Heart right ventricle (tissue), 16 donors: Measurements from ENCODE around the gene SFTPB. TPM values are rescaled to one million over a fixed set of nuclear protein-coding genes. Genes with fewer than 3 reads are reported as not detected.
A peak's percentile ranks its signal among the peaks of the same experiment; 100 is the strongest.

Experiments
- ATAC-seq, 8 donors: fragments of 200-7000 bp; cut with Tn5 transposase; one replicate each; pipeline ENCODE4 v1.9.1; 2020; ENCODE audit warnings: mild to moderate bottlenecking in 8 of 8, moderate library complexity in 8 of 8, moderate number of reproducible peaks in 1 of 8
- DNase-seq, 2 donors: peaks; one replicate each; pipeline ENCODE4 v3.0.0-alpha.2; 2020
- H3K27ac ChIP-seq, 10 donors: fragments of 200-600 bp; sonication (generic) in 2 of 10; one replicate each; pipeline versions ENCODE4 v1.5.0 to v1.8.0; 2020 to 2022; ENCODE audit warnings: mild to moderate bottlenecking in 3 of 10
- H3K27me3 ChIP-seq, 7 donors: fragments of 200-600 bp; one replicate each; pipeline ENCODE4 v1.8.0; 2021 to 2022; ENCODE audit warnings: mild to moderate bottlenecking in 2 of 7
- H3K36me3 ChIP-seq, 9 donors: fragments of 200-600 bp; sonication (generic) in 1 of 9; one replicate each; pipeline versions ENCODE4 v1.5.0 to v1.8.0; 2020 to 2022; ENCODE audit warnings: mild to moderate bottlenecking in 2 of 9
- H3K4me1 ChIP-seq, 9 donors: fragments of 200-600 bp; sonication (generic) in 1 of 9; one replicate each; pipeline versions ENCODE4 v1.5.0 to v1.8.0; 2020 to 2022; ENCODE audit warnings: mild to moderate bottlenecking in 4 of 9
- H3K4me3 ChIP-seq, 10 donors: fragments of 200-600 bp; sonication (generic) in 2 of 10; one replicate each; pipeline versions ENCODE4 v1.5.0 to v1.8.0; 2020 to 2022; ENCODE audit warnings: mild to moderate bottlenecking in 7 of 10, moderate library complexity in 2 of 10
- H3K9me3 ChIP-seq, 11 donors: fragments of 200-600 bp in 10 of 11; sonication (generic) in 2 of 11; one replicate each; pipeline versions ENCODE4 v1.5.0 to v1.8.0; 2013 to 2022; ENCODE audit warnings: mild to moderate bottlenecking in 2 of 11, control low read depth in 1 of 11, moderate library complexity in 1 of 11
- WGBS, 2 donors: extraction: QIAGEN DNeasy Blood & Tissue Kit; methylation state at CpG; one replicate each; pipeline ENCODE4 v1.1.7; 2013; ENCODE audit warnings: inconsistent platforms in 1 of 2; 5-methylcytosine and 5-hydroxymethylcytosine counted together
- intact Hi-C, 10 donors: fragments of 100-400 bp; cut with DNase I; formaldehyde crosslinking; loops; one replicate each; pipeline versions ENCODE4 v1.11.1 to v1.14.2; 2022
- polyA plus RNA-seq, 2 donors: library from polyadenylated mRNA; stranded (reverse); fragments of 200-250 nt; gene quantifications; one replicate each; pipeline ENCODE4 v1.2.3, GENCODE V29; 2013
- total RNA-seq, 10 donors: library from RNA; stranded (reverse); fragmentation: NEBNext Ultra II Directional in 3 of 10; extraction: Animal tissue kit (Norgen Biotek cat#: 25700) in 3 of 10; gene quantifications; one replicate each; pipeline versions ENCODE4 v1.2.1 to v1.2.4, GENCODE V29; 2021 to 2023
- TF ChIP-seq, protein P1 (sequence below), 9 donors: fragments of 200-600 bp; sonication (generic) in 2 of 9; IDR thresholded peaks; one replicate each; pipeline versions ENCODE4 v1.5.0 to v1.8.0; 2021 to 2022; ENCODE audit warnings: antibody characterized with exemption in 9 of 9, mild to moderate bottlenecking in 5 of 9, moderate library complexity in 1 of 9
- donor health status: Arrhythmogenic right ventricular cardiomyopathy.
- donor health status: ischemic (EF 13 %, LVEDD 7.1; RV severe dilation, severe dysfunction).
- donor health status: healthy with polysubstance abuse.
- donor health status: DM: no; HTN: yes; CAD: no.
- donor health status: DM: no; HTN: no; CAD: no.
- donor health status: ischemic (EF 25% LVEDD 6.9; RV normal size, moderate dysfunction).
- donor health status: ischemic (EF 25% LVEDD 5.7; RV mildly dilated, moderate dysfunction).
- donor health status: healthy.
- donor health status: DM: yes; HTN: yes; CAD: no.
- donor health status: Ischemic cardiomyopathy.
- donor health status: ischemic (EF 35%, LVEDD 5.7; RV mildly dilated, moderate dysfunction).
- donor health status: nonischemic (EF 11% LVEDD 7.7; RV severe dilation, severe dysfunction).
- donor health status: DM: yes; HTN: yes; CAD: no.
- donor health status: PGD.
- donor health status: ischemic (EF 29% LVEDD 5.4; RV normal size, mild dysfunction).
- donor health status: nonischemic (EF 23%, LVEDD 6.1; RV moderate dilation, normal function).

Gene SFTPB
- total and polyA plus RNA-seq, 12 donors, result 0.62 to 1.2 TPM; not detected in 10

DNA sequence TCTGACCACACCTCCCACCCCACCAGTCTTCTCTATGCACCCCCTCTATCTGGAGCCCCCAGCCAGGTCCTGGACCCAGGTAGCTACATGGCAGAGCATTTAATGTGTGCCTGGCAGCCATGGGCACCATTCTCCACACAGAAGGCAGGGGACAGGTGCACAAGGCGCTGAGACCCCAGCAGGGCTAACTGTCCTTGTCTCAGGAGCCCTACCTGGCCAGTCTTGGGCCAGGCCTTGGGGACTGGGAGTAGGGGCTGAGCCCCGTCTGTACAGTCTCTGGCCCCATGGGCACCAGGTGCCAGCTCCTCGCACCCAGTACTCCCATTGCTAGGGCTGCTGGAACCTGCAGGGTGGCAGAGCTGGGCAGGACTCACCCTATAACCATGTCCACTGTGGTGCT, 29.1 kb upstream of the SFTPB start:
- TF ChIP-seq, protein P1, sequence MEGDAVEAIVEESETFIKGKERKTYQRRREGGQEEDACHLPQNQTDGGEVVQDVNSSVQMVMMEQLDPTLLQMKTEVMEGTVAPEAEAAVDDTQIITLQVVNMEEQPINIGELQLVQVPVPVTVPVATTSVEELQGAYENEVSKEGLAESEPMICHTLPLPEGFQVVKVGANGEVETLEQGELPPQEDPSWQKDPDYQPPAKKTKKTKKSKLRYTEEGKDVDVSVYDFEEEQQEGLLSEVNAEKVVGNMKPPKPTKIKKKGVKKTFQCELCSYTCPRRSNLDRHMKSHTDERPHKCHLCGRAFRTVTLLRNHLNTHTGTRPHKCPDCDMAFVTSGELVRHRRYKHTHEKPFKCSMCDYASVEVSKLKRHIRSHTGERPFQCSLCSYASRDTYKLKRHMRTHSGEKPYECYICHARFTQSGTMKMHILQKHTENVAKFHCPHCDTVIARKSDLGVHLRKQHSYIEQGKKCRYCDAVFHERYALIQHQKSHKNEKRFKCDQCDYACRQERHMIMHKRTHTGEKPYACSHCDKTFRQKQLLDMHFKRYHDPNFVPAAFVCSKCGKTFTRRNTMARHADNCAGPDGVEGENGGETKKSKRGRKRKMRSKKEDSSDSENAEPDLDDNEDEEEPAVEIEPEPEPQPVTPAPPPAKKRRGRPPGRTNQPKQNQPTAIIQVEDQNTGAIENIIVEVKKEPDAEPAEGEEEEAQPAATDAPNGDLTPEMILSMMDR (IDR thresholded peaks at IDR 0.05), result no peak
- Histone ChIP-seq H3K4me1 (peaks cover 0 to 21% (median 0%) of the 10 kb centered on the region in 9 donors), H3K36me3 (no peaks in the 10 kb centered on the region), H3K27me3 (no peaks in the 10 kb centered on the region), H3K4me3 (peak overlapping the region in 1 of 10 donors; percentile 28), H3K9me3 (no peaks in the 10 kb centered on the region), H3K27ac (no peak overlapping the region)
- peak in 1 of 8 donors; percentile 18 for ATAC-seq
- intact Hi-C loops, result no loop called here
- no peak for DNase-seq
- WGBS, 2 donors, result 90 to 94% methylated on average over 3 of the region's 3 CpGs

- WGBS, 2 donors, result 92% methylated on average over 12 of the region's 12 CpGs
- H3K36me3 ChIP-seq, result no peaks in the 10 kb centered on the region
- intact Hi-C loops, result no loop called here
- DNase-seq, result no peak
- TF ChIP-seq, protein P1 (IDR thresholded peaks at IDR 0.05), result no peak
- peak overlapping the region in 1 of 10 donors; percentile 28 for H3K4me3 ChIP-seq
- no peak for ATAC-seq
- peak overlapping the region in 1 of 10 donors; percentile 57 for H3K27ac ChIP-seq
- H3K27me3 ChIP-seq, result no peaks in the 10 kb centered on the region
- no peaks in the 10 kb centered on the region for H3K9me3 ChIP-seq
- H3K4me1 ChIP-seq, result peaks cover 0 to 14% (median 0%) of the 10 kb centered on the region in 9 donors
Observed at GRCh38 chr2:85695691-85696668, 28.0 kb upstream of the SFTPB start.

- TF ChIP-seq, protein P1 (IDR thresholded peaks at IDR 0.05), result no peak
- H3K36me3 ChIP-seq, result no peaks in the 10 kb centered on the region
- peak overlapping the region in 1 of 10 donors; percentile 28 for H3K4me3 ChIP-seq
- no peaks in the 10 kb centered on the region for H3K9me3 ChIP-seq
- intact Hi-C loops, result no loop called here
- WGBS, 2 donors, result 90 to 94% methylated on average over 11 of the region's 11 CpGs
- no peaks in the 10 kb centered on the region for H3K27me3 ChIP-seq
- H3K27ac ChIP-seq, result peak overlapping the region in 1 of 10 donors; percentile 57
- DNase-seq (no peak), ATAC-seq (no peak)
- peaks cover 0 to 14% (median 0%) of the 10 kb centered on the region in 9 donors for H3K4me1 ChIP-seq
Observed at GRCh38 chr2:85695121-85695520, 27.1 kb upstream of the SFTPB start.

DNA sequence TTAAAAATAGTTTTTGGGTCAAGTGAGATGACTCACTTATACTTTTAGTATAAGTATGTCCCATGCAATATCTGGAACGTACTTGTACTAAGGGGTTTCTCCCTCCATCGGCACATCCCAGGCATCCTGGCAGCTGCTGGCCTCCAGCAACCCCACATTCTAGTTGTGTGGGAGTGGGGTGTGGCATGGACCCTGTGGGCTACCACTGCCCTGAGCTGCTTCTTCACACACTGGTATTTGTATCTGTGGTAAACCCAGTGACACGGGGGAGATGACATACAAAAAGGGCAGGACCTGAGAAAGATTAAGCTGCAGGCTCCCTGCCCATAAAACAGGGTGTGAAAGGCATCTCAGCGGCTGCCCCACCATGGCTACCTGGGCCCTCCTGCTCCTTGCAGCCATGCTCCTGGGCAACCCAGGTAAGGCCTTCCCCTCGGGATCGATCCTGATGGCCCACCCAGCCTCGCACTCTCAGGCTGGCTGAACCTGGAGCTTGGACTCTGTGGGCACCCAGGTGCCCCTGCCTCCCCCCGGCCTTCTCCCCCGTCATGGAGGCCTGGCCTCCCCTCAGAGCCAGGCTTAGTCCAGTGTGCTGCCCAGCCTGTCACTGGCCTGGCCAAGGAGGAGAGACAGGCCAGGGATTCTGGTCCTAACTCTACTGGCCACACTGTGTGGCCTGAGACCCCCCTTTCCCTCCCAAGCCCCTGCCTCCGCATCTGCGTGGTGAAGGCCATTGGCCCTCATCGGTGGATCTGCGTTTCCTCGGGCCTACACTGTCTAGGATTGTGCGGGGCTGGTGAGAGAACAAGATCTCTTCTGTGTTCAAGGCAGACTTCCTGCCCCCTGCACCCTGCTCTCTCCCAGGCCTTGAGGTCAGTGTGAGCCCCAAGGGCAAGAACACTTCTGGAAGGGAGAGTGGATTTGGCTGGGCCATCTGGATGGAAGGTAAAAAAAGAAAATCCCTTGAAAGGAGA, 26.3 kb upstream of the SFTPB start, which contains the start of gene GNLY:
GNLY (plus strand) TSS at position 307 of the 974 bp plus-strand sequence; CDS start at position 368, 61 bp downstream.
- no peak for DNase-seq
- Histone ChIP-seq H3K4me3 (peak within 1 kb of the TSS in 1 of 10 donors; percentile 28), H3K4me1 (peaks cover 0 to 11% (median 0%) of the 10 kb centered on the region in 9 donors), H3K27me3 (no peaks in the 10 kb centered on the region), H3K9me3 (no peaks in the 10 kb centered on the region), H3K36me3 (no peaks in the 10 kb centered on the region), H3K27ac (peak within 1 kb of the TSS in 1 of 10 donors; percentile 57)
- peak in 3 of 8 donors; percentile 14 to 35 (median 20) for ATAC-seq
- WGBS, 2 donors, result 92 to 93% methylated on average over 15 of the region's 15 CpGs
- intact Hi-C loops, result no loop called here
- TF ChIP-seq, protein P1 (IDR thresholded peaks at IDR 0.05), result no peak
